ENCODE measurements around the gene ATXN2.

The ATXN2 gene

GRCh38 chr12:111405859-111406473 lies 193.1 kb downstream of the ATXN2 start, which contains the start of gene SH2B3:
Gene SH2B3, plus strand, starts transcription at chr12:111405923. Its CDS starts 12,223 bp downstream, at chr12:111418146.
- H3K14ac ChIP-seq (ENCODE audit: low read length) = no peak within 1 kb of the TSS
- H2AK5ac ChIP-seq (ENCODE audit: low read depth, low read length) = peak within 1 kb of the TSS; percentile 88
- H3K4ac ChIP-seq (ENCODE audit: low read length) = no peak within 1 kb of the TSS
- peaks cover 23 to 35% of the 10 kb centered on the region in 2 donors for H3K4me1 ChIP-seq (ENCODE audit: control insufficient read depth in 2 of 2, insufficient read depth in 1 of 2, low read depth in 1 of 2, low read length in 2 of 2)
- peak within 1 kb of the TSS; percentile 96 for H3K18ac ChIP-seq (ENCODE audit: low read length)
- no CpG with 5 or more reads among the region's 80 CpGs for WGBS, 2 donors (ENCODE audit: extremely low coverage in 2 of 2, insufficient read length in 2 of 2, insufficient replicate concordance in 1 of 2)
- peak within 1 kb of the TSS; percentile 65 to 89 for H3K4me3 ChIP-seq (ENCODE audit: low read length in 2 of 2)
- peaks cover 3% of the 10 kb centered on the region for H3K79me1 ChIP-seq (ENCODE audit: low read depth, low read length)
- H4K8ac ChIP-seq (ENCODE audit: low read depth, low read length) = no peak within 1 kb of the TSS
- peak within 1 kb of the TSS; percentile 94 for H3K9ac ChIP-seq (ENCODE audit: low read depth, low read length, poor library complexity)
- peak within 1 kb of the TSS; percentile 99 for H3K4me2 ChIP-seq (ENCODE audit: insufficient read depth, low read length, poor library complexity, severe bottlenecking)
- peak within 1 kb of the TSS; percentile 90 for H3K23ac ChIP-seq (ENCODE audit: low read depth, low read length, poor library complexity)
- no peaks in the 10 kb centered on the region for H3K36me3 ChIP-seq (replicated peaks in 1 of 2; ENCODE audit: control insufficient read depth in 2 of 2, insufficient read depth in 2 of 2, low read length in 2 of 2)
- peak within 1 kb of the TSS; percentile 93 for H2AFZ ChIP-seq (ENCODE audit: low read length)
- peak within 1 kb of the TSS; percentile 68 for H2BK120ac ChIP-seq (ENCODE audit: low read depth, low read length)
- peak within 1 kb of the TSS; percentile 93 for H2BK15ac ChIP-seq (ENCODE audit: low read length)
- peaks cover 0 to 9% (median 0%) of the 10 kb centered on the region in 3 experiments for H3K27me3 ChIP-seq (ENCODE audit: control insufficient read depth in 3 of 3, insufficient read depth in 3 of 3, low read depth in 1 of 3, low read length in 3 of 3)
- H4K91ac ChIP-seq (ENCODE audit: low read depth, low read length, poor library complexity) = peak within 1 kb of the TSS; percentile 56
- H2BK5ac ChIP-seq (ENCODE audit: low read length) = peak within 1 kb of the TSS; percentile 71
- H3K9me3 ChIP-seq (replicated peaks in 1 of 2; ENCODE audit: control insufficient read depth in 2 of 2, insufficient read depth in 1 of 2, low read depth in 1 of 2, low read length in 2 of 2) = no peaks in the 10 kb centered on the region
- no peak for DNase-seq (ENCODE audit: low spot score)
- H2BK12ac ChIP-seq (ENCODE audit: low read length) = peak within 1 kb of the TSS; percentile 14
- H3K27ac ChIP-seq (replicated peaks; ENCODE audit: low read length) = no peak within 1 kb of the TSS

GRCh38 chr12:111405149-111405858 lies 193.8 kb downstream of the ATXN2 start:
- Histone ChIP-seq H3K9me3 (replicated peaks in 1 of 2; ENCODE audit: control insufficient read depth in 2 of 2, insufficient read depth in 1 of 2, low read depth in 1 of 2, low read length in 2 of 2) (no peaks in the 10 kb centered on the region), H2BK5ac (ENCODE audit: low read length) (no peak overlapping the region), H3K23ac (ENCODE audit: low read depth, low read length, poor library complexity) (peak overlapping the region; percentile 35), H3K27ac (replicated peaks; ENCODE audit: low read length) (no peak overlapping the region), H3K9ac (ENCODE audit: low read depth, low read length, poor library complexity) (no peak overlapping the region), H3K27me3 (ENCODE audit: control insufficient read depth in 3 of 3, insufficient read depth in 3 of 3, low read depth in 1 of 3, low read length in 3 of 3) (peaks cover 0 to 9% (median 0%) of the 10 kb centered on the region in 3 experiments), H3K18ac (ENCODE audit: low read length) (peak overlapping the region; percentile 69), H3K79me1 (ENCODE audit: low read depth, low read length) (peaks cover 3% of the 10 kb centered on the region), H3K4me1 (ENCODE audit: control insufficient read depth in 2 of 2, insufficient read depth in 1 of 2, low read depth in 1 of 2, low read length in 2 of 2) (peaks cover 20 to 31% of the 10 kb centered on the region in 2 donors), H2AK5ac (ENCODE audit: low read depth, low read length) (no peak overlapping the region), H2BK15ac (ENCODE audit: low read length) (no peak overlapping the region), H4K91ac (ENCODE audit: low read depth, low read length, poor library complexity) (peak overlapping the region; percentile 56), H3K4me3 (ENCODE audit: low read length in 2 of 2) (peak overlapping the region; percentile 65 to 82), H2BK12ac (ENCODE audit: low read length) (no peak overlapping the region), H3K14ac (ENCODE audit: low read length) (no peak overlapping the region), H2AFZ (ENCODE audit: low read length) (peak overlapping the region; percentile 93), H2BK120ac (ENCODE audit: low read depth, low read length) (peak overlapping the region; percentile 68), H3K4ac (ENCODE audit: low read length) (no peak overlapping the region), H3K4me2 (ENCODE audit: insufficient read depth, low read length, poor library complexity, severe bottlenecking) (peak overlapping the region; percentile 86), H4K8ac (ENCODE audit: low read depth, low read length) (no peak overlapping the region), H3K36me3 (replicated peaks in 1 of 2; ENCODE audit: control insufficient read depth in 2 of 2, insufficient read depth in 2 of 2, low read length in 2 of 2) (no peaks in the 10 kb centered on the region)
- WGBS, 2 donors (ENCODE audit: extremely low coverage in 2 of 2, insufficient read length in 2 of 2, insufficient replicate concordance in 1 of 2) = no CpG with 5 or more reads among the region's 59 CpGs
- DNase-seq (ENCODE audit: low spot score) = peak; percentile 99

DNA sequence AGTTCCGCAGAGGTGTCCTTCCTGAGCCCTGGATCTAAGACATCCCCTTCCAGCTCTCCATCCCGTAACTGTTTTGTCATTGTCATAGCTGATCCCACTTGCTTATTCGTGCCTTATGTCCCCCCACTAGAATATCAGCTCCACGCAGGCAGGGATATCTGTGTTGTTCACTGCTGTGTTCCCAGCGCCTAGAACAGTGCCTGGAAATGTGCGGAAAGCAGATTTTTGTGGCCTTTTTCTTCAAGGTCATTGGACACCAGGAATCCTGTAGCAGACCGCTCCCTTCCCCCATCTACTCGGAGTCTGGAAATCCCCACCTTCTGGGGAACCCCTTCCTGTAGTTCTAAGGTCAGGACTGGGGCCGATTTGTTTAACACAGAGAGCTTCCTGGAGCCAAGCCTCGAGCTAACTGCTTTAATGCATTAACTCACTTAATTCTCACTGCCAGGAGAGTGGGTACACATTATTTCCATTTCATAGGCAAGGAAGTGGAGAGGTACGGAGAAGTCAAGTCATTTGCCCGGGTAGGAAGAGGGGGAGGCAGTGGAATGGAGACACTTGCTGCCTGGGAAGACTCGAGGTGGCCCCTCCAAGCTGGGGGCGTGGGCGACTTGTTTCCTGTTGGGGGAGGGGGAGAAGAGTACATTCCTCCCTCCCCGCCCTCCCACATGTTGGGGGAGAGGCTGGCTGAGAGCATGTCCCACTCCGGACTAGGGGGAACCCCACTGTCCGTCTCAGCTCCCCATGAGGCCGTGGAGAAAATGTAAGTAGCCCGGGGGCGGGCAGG lies 194.6 kb downstream of the ATXN2 start:
- Histone ChIP-seq H3K18ac (ENCODE audit: low read length) (peak overlapping the region; percentile 69), H3K4me1 (ENCODE audit: control insufficient read depth in 2 of 2, insufficient read depth in 1 of 2, low read depth in 1 of 2, low read length in 2 of 2) (peaks cover 14 to 24% of the 10 kb centered on the region in 2 donors), H3K9me3 (replicated peaks in 1 of 2; ENCODE audit: control insufficient read depth in 2 of 2, insufficient read depth in 1 of 2, low read depth in 1 of 2, low read length in 2 of 2) (no peaks in the 10 kb centered on the region), H2AK5ac (ENCODE audit: low read depth, low read length) (peak overlapping the region; percentile 3), H2AFZ (ENCODE audit: low read length) (peak overlapping the region; percentile 93), H2BK120ac (ENCODE audit: low read depth, low read length) (peak overlapping the region; percentile 68), H3K79me1 (ENCODE audit: low read depth, low read length) (peaks cover 3% of the 10 kb centered on the region), H4K91ac (ENCODE audit: low read depth, low read length, poor library complexity) (peak overlapping the region; percentile 56), H3K27me3 (ENCODE audit: control insufficient read depth in 3 of 3, insufficient read depth in 3 of 3, low read depth in 1 of 3, low read length in 3 of 3) (peaks cover 0 to 9% (median 0%) of the 10 kb centered on the region in 3 experiments), H3K23ac (ENCODE audit: low read depth, low read length, poor library complexity) (no peak overlapping the region), H3K4ac (ENCODE audit: low read length) (no peak overlapping the region), H3K4me3 (ENCODE audit: low read length in 2 of 2) (peak overlapping the region; percentile 65 to 82), H2BK12ac (ENCODE audit: low read length) (no peak overlapping the region), H2BK15ac (ENCODE audit: low read length) (no peak overlapping the region), H3K4me2 (ENCODE audit: insufficient read depth, low read length, poor library complexity, severe bottlenecking) (peak overlapping the region; percentile 86), H4K8ac (ENCODE audit: low read depth, low read length) (no peak overlapping the region), H2BK5ac (ENCODE audit: low read length) (no peak overlapping the region), H3K36me3 (replicated peaks in 1 of 2; ENCODE audit: control insufficient read depth in 2 of 2, insufficient read depth in 2 of 2, low read length in 2 of 2) (no peaks in the 10 kb centered on the region), H3K9ac (ENCODE audit: low read depth, low read length, poor library complexity) (no peak overlapping the region), H3K14ac (ENCODE audit: low read length) (no peak overlapping the region), H3K27ac (replicated peaks; ENCODE audit: low read length) (no peak overlapping the region)
- DNase-seq (ENCODE audit: low spot score) = no peak
- no CpG with 5 or more reads among the region's 21 CpGs for WGBS, 2 donors (ENCODE audit: extremely low coverage in 2 of 2, insufficient read length in 2 of 2, insufficient replicate concordance in 1 of 2)
